AG04449 (cell line): ENCODE data around the gene CD8A.
A peak's percentile ranks its signal among the peaks of the same experiment; 100 is the strongest.

Experiments used
- CTCF ChIA-PET: fragments of 350-600 bp; formaldehyde crosslinking; extraction: SDS; loops from one replicate; lab custom pipeline; 2021; ENCODE audit warnings: antibody characterized with exemption; lab: Yijun Ruan, JAX
- POLR2A ChIA-PET: fragments of 400-600, 350-600 bp; formaldehyde crosslinking; extraction: SDS; loops from one replicate; lab custom pipeline; 2020; ENCODE audit warnings: antibody characterized with exemption, inconsistent platforms; lab: Yijun Ruan, JAX
- DNase-seq: peaks from one replicate; pipeline ENCODE4 v3.0.0-alpha.2; 2010; ENCODE audit warnings: low read depth, low spot score
- H3K4me3 ChIP-seq: 2 replicates; pipeline ENCODE4 v1.5.1; 2011; ENCODE audit warnings: low read depth, mild to moderate bottlenecking, control low read depth, low read length
- TF ChIP-seq, protein P1 (sequence below): IDR thresholded peaks from one replicate; pipeline ENCODE4 v1.5.1; 2011; ENCODE audit warnings: mild to moderate bottlenecking, moderate library complexity, low read length, control low read depth, inconsistent platforms; ENCODE audit not compliant: insufficient read depth; ENCODE audit errors: missing control alignments

CD8A gene

GRCh38 chr2:86769838-86770237 lies 20.9 kb downstream of the CD8A start:
- no peak for DNase-seq
- no peak overlapping the region for H3K4me3 ChIP-seq
- ChIA-PET CTCF (no interaction called here), POLR2A (no interaction called here)
- TF ChIP-seq, protein P1, sequence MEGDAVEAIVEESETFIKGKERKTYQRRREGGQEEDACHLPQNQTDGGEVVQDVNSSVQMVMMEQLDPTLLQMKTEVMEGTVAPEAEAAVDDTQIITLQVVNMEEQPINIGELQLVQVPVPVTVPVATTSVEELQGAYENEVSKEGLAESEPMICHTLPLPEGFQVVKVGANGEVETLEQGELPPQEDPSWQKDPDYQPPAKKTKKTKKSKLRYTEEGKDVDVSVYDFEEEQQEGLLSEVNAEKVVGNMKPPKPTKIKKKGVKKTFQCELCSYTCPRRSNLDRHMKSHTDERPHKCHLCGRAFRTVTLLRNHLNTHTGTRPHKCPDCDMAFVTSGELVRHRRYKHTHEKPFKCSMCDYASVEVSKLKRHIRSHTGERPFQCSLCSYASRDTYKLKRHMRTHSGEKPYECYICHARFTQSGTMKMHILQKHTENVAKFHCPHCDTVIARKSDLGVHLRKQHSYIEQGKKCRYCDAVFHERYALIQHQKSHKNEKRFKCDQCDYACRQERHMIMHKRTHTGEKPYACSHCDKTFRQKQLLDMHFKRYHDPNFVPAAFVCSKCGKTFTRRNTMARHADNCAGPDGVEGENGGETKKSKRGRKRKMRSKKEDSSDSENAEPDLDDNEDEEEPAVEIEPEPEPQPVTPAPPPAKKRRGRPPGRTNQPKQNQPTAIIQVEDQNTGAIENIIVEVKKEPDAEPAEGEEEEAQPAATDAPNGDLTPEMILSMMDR = no peak

GRCh38 chr2:86768189-86768949 lies 22.3 kb downstream of the CD8A start:
- ChIA-PET POLR2A (no interaction called here), CTCF (interaction anchor here (0.5 kb wide), 1 partner anchor 9 kb away, joined by 4 read pairs; no protein-coding TSS in a partner anchor)
- H3K4me3 ChIP-seq = no peak overlapping the region

DNA sequence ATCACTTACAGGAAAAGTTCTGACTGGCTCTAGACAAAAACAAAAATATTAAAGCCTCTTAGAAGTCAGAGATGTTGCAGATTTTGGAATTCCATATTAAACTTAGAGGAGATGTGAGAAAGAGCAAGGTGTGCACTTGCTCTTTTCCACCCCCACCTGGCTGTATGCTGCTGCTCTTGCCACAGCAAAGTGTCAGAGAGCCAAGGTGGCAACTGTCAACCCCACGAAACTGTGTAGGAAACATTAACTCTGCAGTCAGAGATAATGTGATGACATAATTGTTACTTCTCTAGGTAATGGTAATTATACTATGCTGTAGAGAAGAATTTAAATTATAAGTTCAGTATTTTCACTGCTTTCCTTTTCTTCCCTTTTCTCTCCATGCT lies 25.4 kb downstream of the CD8A start:
- DNase-seq = no peak
- TF ChIP-seq, protein P1 = no peak
- no peak overlapping the region for H3K4me3 ChIP-seq
- POLR2A ChIA-PET = no interaction called here
- CTCF ChIA-PET = interaction anchor here (0.6 to 4.3 kb wide), 13 partner anchors 8 to 369 kb away, joined by 3 to 52 read pairs (median 7); partner anchors contain the start of gene CD8A

More at GRCh38 chr2:86768189-86768949, 22.3 kb downstream of the CD8A start:
- TF ChIP-seq, protein P1 = no peak
- no peak for DNase-seq

- TF ChIP-seq, protein P1 = peak; percentile 63
- POLR2A ChIA-PET = no interaction called here
- DNase-seq = no peak
- CTCF ChIA-PET = interaction anchor here (0.6 to 4.3 kb wide), 13 partner anchors 8 to 368 kb away, joined by 3 to 52 read pairs (median 7); partner anchors contain the start of gene CD8A
- H3K4me3 ChIP-seq = no peak overlapping the region
These were observed 25.9 kb downstream of the CD8A start for GRCh38 chr2:86764661-86765309.

DNA sequence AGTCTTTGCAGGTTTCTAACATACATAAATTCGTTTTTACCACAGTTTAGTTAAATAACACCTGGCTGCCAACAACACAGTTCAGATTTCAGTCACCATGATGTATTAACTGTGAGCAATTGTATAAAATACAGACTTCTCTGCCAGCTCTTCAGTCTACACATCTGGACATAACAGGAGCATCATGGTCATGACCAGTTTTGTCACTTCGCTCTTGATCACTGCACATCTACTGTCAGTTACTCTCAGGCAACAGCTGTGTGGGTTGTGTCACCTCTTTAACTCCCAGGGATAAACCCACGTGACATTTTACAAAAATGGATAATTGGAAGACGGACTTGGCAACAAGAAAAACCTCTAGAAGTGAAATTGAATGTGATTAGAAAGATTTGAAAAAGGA lies 30.3 kb downstream of the CD8A start:
- POLR2A ChIA-PET = no interaction called here
- H3K4me3 ChIP-seq = no peak overlapping the region
- TF ChIP-seq, protein P1 = no peak
- DNase-seq = no peak
- CTCF ChIA-PET = no interaction called here

DNA sequence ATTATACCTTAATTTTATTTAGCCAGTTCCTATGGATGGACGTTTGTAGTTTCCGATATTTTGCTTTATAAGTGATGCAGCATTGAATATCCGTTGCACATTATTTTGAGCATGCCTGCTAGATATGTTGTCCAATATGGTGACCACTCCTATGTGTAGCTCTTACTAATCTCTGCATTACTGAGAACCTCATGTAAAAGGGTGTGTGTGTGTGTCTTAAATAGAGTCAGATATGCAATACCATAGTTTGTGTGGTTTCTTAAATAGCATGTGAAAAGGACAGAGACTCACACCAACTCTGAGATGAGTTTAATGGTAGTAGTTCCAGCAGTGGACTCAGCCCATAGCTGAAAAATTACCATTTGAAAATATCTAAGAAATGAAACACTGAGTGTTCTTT lies 32.3 kb downstream of the CD8A start:
- H3K4me3 ChIP-seq = no peak overlapping the region
- ChIA-PET POLR2A (no interaction called here), CTCF (interaction anchor here (1.0 to 1.5 kb wide), 2 partner anchors 10 to 362 kb away, joined by 3 read pairs; no protein-coding TSS in a partner anchor)
- TF ChIP-seq, protein P1 = no peak
- DNase-seq = no peak
